Fibroblast of villous mesenchyme (primary cell): ENCODE data around the gene TLE6. TPM values are rescaled to one million over a fixed set of nuclear protein-coding genes. Genes with fewer than 3 reads are reported as not detected.
"Not testable (repeated sequence)": the region's sequence is repeated elsewhere in the genome, so short reads cannot be mapped to it uniquely, and the experiment has no call there.

ENCODE experiments used
- DNase-seq: peaks from one replicate; pipeline ENCODE4 v3.0.0-alpha.2; 2010; ENCODE audit warnings: low read depth
- H3K4me3 ChIP-seq: 2 replicates; pipeline ENCODE4 v1.5.1; 2011; ENCODE audit warnings: low read depth, mild to moderate bottlenecking, low read length
- CTCF ChIP-seq: IDR thresholded peaks from 2 replicates; pipeline ENCODE4 v1.5.1; 2012; ENCODE audit warnings: low read depth, mild to moderate bottlenecking, low read length; ENCODE audit not compliant: insufficient read depth
- total RNA-seq: library from RNA; depleted of rRNA; stranded (reverse); fragments of >200 nt; gene quantifications from 2 replicates; pipeline ENCODE4 v1.2.3, GENCODE V29; 2012

TLE6 gene
- total RNA-seq, 1 donor = 1.7 TPM

- no peak for TF ChIP-seq CTCF
- H3K4me3 ChIP-seq = no peak overlapping the region
- no peak for DNase-seq
These were observed 30.6 kb downstream of the TLE6 start for GRCh38 chr19:3007975-3008374.

GRCh38 chr19:3008994-3009393, 31.6 kb downstream of the TLE6 start:
- no peak for TF ChIP-seq CTCF
- no peak for DNase-seq
- no peak overlapping the region for H3K4me3 ChIP-seq

GRCh38 chr19:3010871-3011270, 33.5 kb downstream of the TLE6 start:
- DNase-seq = no peak
- no peak overlapping the region for H3K4me3 ChIP-seq
- no peak for TF ChIP-seq CTCF

GRCh38 chr19:3012059-3012458, 34.7 kb downstream of the TLE6 start:
- H3K4me3 ChIP-seq, DNase-seq: not testable (repeated sequence)

GRCh38 chr19:3012621-3013262, 35.4 kb downstream of the TLE6 start:
- H3K4me3 ChIP-seq = no peak overlapping the region
- no peak for DNase-seq
- no peak for TF ChIP-seq CTCF

- no peak for TF ChIP-seq CTCF
These were observed 35.9 kb downstream of the TLE6 start for GRCh38 chr19:3013263-3013725.

GRCh38 chr19:3014135-3014534, 36.8 kb downstream of the TLE6 start:
- TF ChIP-seq CTCF = no peak
- H3K4me3 ChIP-seq = no peak overlapping the region
- DNase-seq = no peak

More at GRCh38 chr19:3013263-3013725, 35.9 kb downstream of the TLE6 start:
- no peak overlapping the region for H3K4me3 ChIP-seq
- no peak for DNase-seq
